ENCODE data around the gene APH1A. TPM values are rescaled to one million over a fixed set of nuclear protein-coding genes. Genes with fewer than 3 reads are reported as not detected.

Gene APH1A
- total and polyA plus RNA-seq, 2 of the 13 experiments (the other 11 are each of a cell fraction or from before 2014, with no cell fraction given): 114 to 130 TPM

- no peak for TF ChIP-seq TSC22D2 (CRISPR knock-in tag; IDR thresholded peaks at IDR 0.05; ENCODE audit: borderline replicate concordance)
- peak; percentile 23; the same call in 1 of the 2 replicates for TF ChIP-seq SIN3A (IDR thresholded peaks at IDR 0.05; ENCODE audit: borderline replicate concordance, low read depth, low read length)
- peak; percentile 51; the same call in 1 of the 2 replicates for TF ChIP-seq ZSCAN25 (CRISPR knock-in tag; IDR thresholded peaks at IDR 0.05)
- TF ChIP-seq HOMEZ (CRISPR knock-in tag; IDR thresholded peaks at IDR 0.05; ENCODE audit: low read depth): peak; percentile 25; the same call in 1 of the 2 replicates
- TF ChIP-seq ZBTB38 (CRISPR knock-in tag; IDR thresholded peaks at IDR 0.05): no peak
- no peak for TF ChIP-seq ZNF17 (CRISPR knock-in tag; IDR thresholded peaks at IDR 0.05)
- no peak for TF ChIP-seq LCORL (IDR thresholded peaks at IDR 0.05)
- peak; percentile 91 for TF ChIP-seq LCORL (CRISPR knock-in tag; IDR thresholded peaks at IDR 0.05)
- TF ChIP-seq SALL1 (CRISPR knock-in tag; IDR thresholded peaks at IDR 0.05): peak; percentile 64; the same call in 1 of the 2 replicates
- TF ChIP-seq HOXA3 (CRISPR knock-in tag; IDR thresholded peaks at IDR 0.05): 0 out of 2 replicates have a peak, but pooled peaks have one; percentile 23
- TF ChIP-seq ZNF788 (CRISPR knock-in tag; IDR thresholded peaks at IDR 0.05; ENCODE audit: borderline replicate concordance): peak; percentile 49; the same call in 1 of the 2 replicates
- TF ChIP-seq MEF2D (CRISPR knock-in tag; IDR thresholded peaks at IDR 0.05): no peak
- TF ChIP-seq DRAP1 (CRISPR knock-in tag; IDR thresholded peaks at IDR 0.05): peak; percentile 39; the same call in 1 of the 2 replicates
- no peak for TF ChIP-seq ZNF792 (CRISPR knock-in tag; IDR thresholded peaks at IDR 0.05)
- peak; percentile 47 for TF ChIP-seq TEAD3 (CRISPR knock-in tag; optimal IDR thresholded peaks at IDR 0.05; ENCODE audit: borderline replicate concordance)
- no peak for TF ChIP-seq MYNN (CRISPR knock-in tag; IDR thresholded peaks at IDR 0.05; ENCODE audit: low read depth)
- TF ChIP-seq ZNF770 (CRISPR knock-in tag; IDR thresholded peaks at IDR 0.05): peak; percentile 38; the same call in 1 of the 2 replicates
- TF ChIP-seq HNF1B (CRISPR knock-in tag; IDR thresholded peaks at IDR 0.05): no peak
- peak; percentile 47; the same call in 1 of the 2 replicates for TF ChIP-seq GATAD2A (CRISPR knock-in tag; IDR thresholded peaks at IDR 0.05)
- peak; percentile 93 for TF ChIP-seq SIX1 (CRISPR knock-in tag; IDR thresholded peaks at IDR 0.05; ENCODE audit: borderline replicate concordance)
- no peak for TF ChIP-seq NFIC (IDR thresholded peaks at IDR 0.05; ENCODE audit: low read length)
Observed at GRCh38 chr1:150259758-150260669, 8.8 kb downstream of the APH1A start (continued).

Measured in HepG2 (cell line).